Placental epithelial cell (primary cell): ENCODE measurements around the gene MSL2. TPM values are rescaled to one million over a fixed set of nuclear protein-coding genes. Genes with fewer than 3 reads are reported as not detected.

Source experiments
- total RNA-seq: library from RNA; depleted of rRNA; stranded (reverse); fragments of >200 nt; gene quantifications from 2 replicates; pipeline ENCODE4 v1.2.3, GENCODE V29; 2012

Gene MSL2
- total RNA-seq: 19.6 and 24.4 TPM in 2 replicates

GRCh38 chr3:136196064-136196400 lies at the start of gene MSL2:
TSS of gene MSL2 (minus strand) at chr3:136196335. CDS start at chr3:136195113, 1,222 bp downstream.

Other genes starting within 250 kb of the MSL2 start
- 55.0 and 63.3 TPM in 2 replicates for gene PPP2R3A, start 230.6 kb downstream of the MSL2 start, total RNA-seq
- gene PCCB, start 54.0 kb upstream of the MSL2 start, total RNA-seq: 7.5 and 29.3 TPM in 2 replicates